DOHH2 (cell line): ENCODE data around the gene KRT73.

ENCODE experiments used
- EZH2phosphoT487 ChIP-seq: fragments of 200-600 bp; sonication (generic); IDR thresholded peaks from 2 replicates; pipeline ENCODE4 v1.6.1; 2017; ENCODE audit warnings: borderline replicate concordance, mild to moderate bottlenecking, antibody characterized with exemption, low read length, moderate library complexity, mixed read lengths
- TF ChIP-seq, protein P1 (sequence below): fragments of 200-600 bp; sonication (generic); IDR thresholded peaks from one replicate; pipeline ENCODE4 v1.5.1; 2014; ENCODE audit warnings: antibody characterized with exemption, mild to moderate bottlenecking, low read depth, low read length; ENCODE audit not compliant: poor library complexity, severe bottlenecking

DNA sequence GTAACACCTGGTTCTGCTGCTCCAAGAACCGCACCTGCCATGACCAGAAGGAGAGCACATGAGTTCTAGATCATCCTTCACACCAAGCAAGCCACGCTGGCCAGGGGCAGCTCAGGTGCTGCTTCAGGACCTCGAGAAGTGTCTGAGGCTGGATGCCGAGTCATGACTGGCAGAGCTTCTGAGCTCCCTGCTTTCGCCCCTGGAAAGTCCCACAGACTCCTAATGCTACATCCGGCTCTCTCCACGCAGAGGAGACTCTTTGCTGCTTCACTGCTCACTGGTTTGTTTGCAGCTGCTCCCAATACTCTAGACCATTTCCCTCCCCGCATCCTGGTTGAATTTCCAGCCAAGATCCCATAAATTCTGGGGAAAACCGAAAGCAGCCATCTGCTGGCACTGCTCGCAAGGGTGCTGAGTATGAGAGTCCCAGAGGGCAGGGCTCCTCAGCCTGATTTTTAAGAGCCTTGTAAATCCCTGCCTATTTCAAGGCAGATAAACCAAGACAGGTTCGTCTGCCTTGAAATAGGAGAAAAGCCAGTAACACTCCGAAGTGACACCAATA lies 32.2 kb upstream of the KRT73 start:
- TF ChIP-seq EZH2phosphoT487, result no peak
- TF ChIP-seq, protein P1, sequence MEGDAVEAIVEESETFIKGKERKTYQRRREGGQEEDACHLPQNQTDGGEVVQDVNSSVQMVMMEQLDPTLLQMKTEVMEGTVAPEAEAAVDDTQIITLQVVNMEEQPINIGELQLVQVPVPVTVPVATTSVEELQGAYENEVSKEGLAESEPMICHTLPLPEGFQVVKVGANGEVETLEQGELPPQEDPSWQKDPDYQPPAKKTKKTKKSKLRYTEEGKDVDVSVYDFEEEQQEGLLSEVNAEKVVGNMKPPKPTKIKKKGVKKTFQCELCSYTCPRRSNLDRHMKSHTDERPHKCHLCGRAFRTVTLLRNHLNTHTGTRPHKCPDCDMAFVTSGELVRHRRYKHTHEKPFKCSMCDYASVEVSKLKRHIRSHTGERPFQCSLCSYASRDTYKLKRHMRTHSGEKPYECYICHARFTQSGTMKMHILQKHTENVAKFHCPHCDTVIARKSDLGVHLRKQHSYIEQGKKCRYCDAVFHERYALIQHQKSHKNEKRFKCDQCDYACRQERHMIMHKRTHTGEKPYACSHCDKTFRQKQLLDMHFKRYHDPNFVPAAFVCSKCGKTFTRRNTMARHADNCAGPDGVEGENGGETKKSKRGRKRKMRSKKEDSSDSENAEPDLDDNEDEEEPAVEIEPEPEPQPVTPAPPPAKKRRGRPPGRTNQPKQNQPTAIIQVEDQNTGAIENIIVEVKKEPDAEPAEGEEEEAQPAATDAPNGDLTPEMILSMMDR, result no peak
